Measurements from ENCODE around the gene MRPS2.

- TF ChIP-seq CTCF (IDR thresholded peaks at IDR 0.05): no peak
- TF ChIP-seq POLR2A (IDR thresholded peaks at IDR 0.05): no peak
Observed at GRCh38 chr9:135490166-135490870, 10.2 kb upstream of the MRPS2 start.
